Lung (tissue), 12 donors: ENCODE data around the gene TM4SF1. TPM values are rescaled to one million over a fixed set of nuclear protein-coding genes. Genes with fewer than 3 reads are reported as not detected.

Experiments used
- ATAC-seq: fragments of 200-7000 bp; cut with Tn5 transposase; one replicate; pipeline ENCODE4 v1.9.1; 2020; ENCODE audit warnings: moderate number of reproducible peaks; ENCODE audit not compliant: insufficient read depth, low FRiP score
- DNase-seq, 3 donors: peaks; one replicate each; pipeline ENCODE4 v3.0.0-alpha.2; 2013 to 2017
- H3K27ac ChIP-seq, 2 donors: one replicate each; pipeline ENCODE4 v1.5.1; 2013; ENCODE audit warnings: mild to moderate bottlenecking in 2 of 2, moderate library complexity in 2 of 2, control low read depth in 1 of 2, inconsistent platforms in 1 of 2, low read depth in 1 of 2, low read length in 1 of 2
- H3K27me3 ChIP-seq, 3 donors: one replicate each; pipeline ENCODE4 v1.5.1; 2013; ENCODE audit warnings: low read length in 2 of 3; ENCODE audit not compliant: control insufficient read depth in 3 of 3, insufficient read depth in 3 of 3
- H3K36me3 ChIP-seq, 4 donors: one replicate each; pipeline ENCODE4 v1.5.1; 2013; ENCODE audit warnings: low read length in 4 of 4, mild to moderate bottlenecking in 1 of 4, moderate library complexity in 1 of 4; ENCODE audit not compliant: control insufficient read depth in 4 of 4, insufficient read depth in 4 of 4
- H3K4me1 ChIP-seq, 5 donors: one replicate each; pipeline ENCODE4 v1.5.1; 2013; ENCODE audit warnings: low read length in 5 of 5, mild to moderate bottlenecking in 2 of 5, moderate library complexity in 1 of 5; ENCODE audit not compliant: control insufficient read depth in 5 of 5, insufficient read depth in 5 of 5
- H3K4me3 ChIP-seq: one replicate; pipeline ENCODE4 v1.5.1; 2013; ENCODE audit warnings: mild to moderate bottlenecking, control low read depth, moderate library complexity
- H3K9ac ChIP-seq, 2 donors: one replicate each; pipeline ENCODE4 v1.5.1; 2013; ENCODE audit warnings: low read length in 2 of 2, control low read depth in 1 of 2; ENCODE audit not compliant: insufficient read depth in 1 of 2
- H3K9me3 ChIP-seq, 4 donors: one replicate each; pipeline ENCODE4 v1.5.1; 2013; ENCODE audit warnings: low read length in 3 of 4, mild to moderate bottlenecking in 1 of 4, moderate library complexity in 1 of 4; ENCODE audit not compliant: control insufficient read depth in 4 of 4, insufficient read depth in 3 of 4
- CTCF ChIP-seq: IDR thresholded peaks from 2 replicates; pipeline ENCODE4 v1.5.1; 2012; ENCODE audit warnings: mild to moderate bottlenecking; ENCODE audit errors: control extremely low read depth, extremely low read depth
- WGBS, 2 donors: extraction: QIAGEN DNeasy Blood & Tissue Kit; methylation state at CpG; one replicate each; pipeline ENCODE4 v1.1.7; 2013; 5-methylcytosine and 5-hydroxymethylcytosine counted together
- polyA plus RNA-seq, 2 donors: library from polyadenylated mRNA; stranded (reverse); fragments of 200-250 nt; gene quantifications; one replicate each; pipeline ENCODE4 v1.2.1, GENCODE V29; 2013
- total RNA-seq, 2 donors: library from RNA; depleted of rRNA in 1 of 2; stranded (reverse); fragments of >200 nt in 1 of 2; gene quantifications; one replicate each; pipeline ENCODE4 v1.2.1, GENCODE V29; 2014 to 2021
- donor health status: control.
- donor health status: control.
- donor health status: Bipolar disorder and iron deficiency.
- donor health status: healthy.
- donor health status: DM: yes; HTN: yes; CAD: no.

The TM4SF1 gene
- total and polyA plus RNA-seq, 4 donors = 177 to 281 (median 238) TPM

GRCh38 chr3:149374391-149374790 lies 3.1 kb downstream of the TM4SF1 start:
- H3K27ac ChIP-seq = no peak overlapping the region
- DNase-seq (no peak), ATAC-seq (no peak)
- H3K27me3 ChIP-seq = no peaks in the 10 kb centered on the region
- H3K9me3 ChIP-seq = peaks cover 0 to 2% (median 0%) of the 10 kb centered on the region in 4 donors
- H3K4me1 ChIP-seq = peaks cover 10 to 31% (median 18%) of the 10 kb centered on the region in 5 donors
- no peak for TF ChIP-seq CTCF
- H3K36me3 ChIP-seq = peaks cover 0 to 2% (median 0%) of the 10 kb centered on the region in 4 donors
- no peak overlapping the region for H3K4me3 ChIP-seq
- WGBS, 2 donors = 38 to 56% methylated on average over 1 of the region's 1 CpG
- no peak overlapping the region for H3K9ac ChIP-seq

- H3K27me3 ChIP-seq = no peaks in the 10 kb centered on the region
- no peak for ATAC-seq
- no peak overlapping the region for H3K4me3 ChIP-seq
- peak overlapping the region in 1 of 2 donors; percentile 35 for H3K27ac ChIP-seq
- peak in 1 of 3 donors; percentile 47 for DNase-seq
- H3K9me3 ChIP-seq = peaks cover 0 to 2% (median 0%) of the 10 kb centered on the region in 4 donors
- TF ChIP-seq CTCF = no peak
- peaks cover 0 to 2% (median 0%) of the 10 kb centered on the region in 4 donors for H3K36me3 ChIP-seq
- 41 to 69% methylated on average over 2 of the region's 2 CpGs for WGBS, 2 donors
- no peak overlapping the region for H3K9ac ChIP-seq
- H3K4me1 ChIP-seq = peaks cover 5 to 36% (median 16%) of the 10 kb centered on the region in 5 donors
Observed at GRCh38 chr3:149373235-149374125, 4.0 kb downstream of the TM4SF1 start.

- Histone ChIP-seq H3K36me3 (peaks cover 0 to 2% (median 0%) of the 10 kb centered on the region in 4 donors), H3K4me1 (peaks cover 4 to 18% (median 6%) of the 10 kb centered on the region in 5 donors), H3K9me3 (peaks cover 0 to 2% (median 0%) of the 10 kb centered on the region in 4 donors), H3K27me3 (no peaks in the 10 kb centered on the region), H3K4me3 (no peak overlapping the region), H3K9ac (no peak overlapping the region), H3K27ac (peak overlapping the region; percentile 30 to 56)
- no peak for DNase-seq
- no peak for ATAC-seq
- WGBS, 2 donors = 60 to 62% methylated on average over 2 of the region's 2 CpGs
- no peak for TF ChIP-seq CTCF
Observed at GRCh38 chr3:149371723-149372114, 5.7 kb downstream of the TM4SF1 start.
